ENCODE measurements around the gene PHLPP1.

- TF ChIP-seq CTCF (IDR thresholded peaks at IDR 0.05; ENCODE audit: low read length) (no peak), EZH2 (optimal IDR thresholded peaks at IDR 0.05; ENCODE audit: low read depth, low read length) (no peak)
These were observed 45.0 kb downstream of the PHLPP1 start for GRCh38 chr18:62760403-62760734.
